8988T (cell line): ENCODE measurements around the gene AXDND1.
"Not testable (repeated sequence)": the region's sequence is repeated elsewhere in the genome, so short reads cannot be mapped to it uniquely, and the experiment has no call there.

ENCODE experiments used
- DNase-seq: peaks from one replicate; pipeline ENCODE4 v3.0.0; 2011

The AXDND1 gene

DNA sequence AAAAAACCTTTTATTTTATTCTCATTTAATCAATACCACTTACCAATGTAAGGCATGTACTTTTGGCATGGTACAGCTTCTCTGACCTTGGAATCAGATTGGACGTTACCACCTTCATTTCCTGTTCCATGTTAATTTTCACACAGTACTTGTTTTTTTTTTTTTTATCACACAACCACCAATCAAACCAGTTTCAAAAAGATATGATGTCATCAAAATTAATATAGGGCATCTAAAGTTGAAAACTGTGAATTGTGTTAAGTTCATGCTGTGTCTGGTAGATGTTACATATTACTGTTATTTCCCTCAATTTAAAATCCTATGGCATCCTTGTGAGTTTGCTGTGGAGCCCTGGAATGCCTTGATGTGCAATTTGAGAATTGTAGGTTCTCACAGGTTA lies 124.8 kb downstream of the AXDND1 start:
- no peak for DNase-seq

- no peak for DNase-seq
These were observed 127.6 kb downstream of the AXDND1 start for GRCh38 chr1:179493323-179493722.

- DNase-seq = no peak
These were observed 140.4 kb downstream of the AXDND1 start for GRCh38 chr1:179506199-179506598.

- no peak for DNase-seq
These were observed 143.6 kb downstream of the AXDND1 start for GRCh38 chr1:179509384-179509783.

GRCh38 chr1:179510038-179510437 lies 144.3 kb downstream of the AXDND1 start:
- DNase-seq = no peak

DNA sequence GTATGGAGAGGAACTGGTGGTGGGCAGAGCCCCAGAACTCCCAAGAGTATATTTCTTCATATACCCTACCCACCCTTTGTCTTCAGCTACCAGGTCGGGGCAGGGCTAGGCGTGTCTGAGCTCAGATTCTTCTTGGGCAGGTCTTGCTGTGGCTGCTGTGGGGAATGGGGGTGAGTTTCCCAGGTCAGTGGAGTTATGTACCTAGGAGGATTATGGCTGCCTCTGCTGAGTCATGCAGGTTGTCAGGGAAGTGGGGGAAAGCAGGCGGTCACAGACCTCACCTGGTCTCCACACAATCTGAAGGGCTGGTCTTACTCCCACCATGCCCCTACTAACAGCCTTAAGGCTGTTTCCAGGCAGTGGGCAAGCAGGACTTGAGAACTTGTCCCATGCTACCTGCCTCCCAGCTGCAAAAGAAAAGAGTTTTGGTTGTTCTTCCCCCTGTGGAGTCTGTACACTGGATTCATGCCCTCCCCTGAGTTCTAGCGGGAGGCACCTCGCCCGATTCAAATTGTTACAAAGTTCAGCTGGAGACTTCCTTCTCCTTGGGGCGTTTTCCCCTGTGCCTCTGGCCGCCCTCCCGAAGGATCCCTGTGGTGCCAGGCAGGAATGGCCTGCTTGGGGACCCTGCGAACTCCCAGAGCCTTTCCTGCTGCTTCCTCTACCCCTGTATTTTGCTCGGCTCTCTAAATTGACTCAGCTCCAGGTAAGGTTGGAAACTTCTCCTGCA lies 151.4 kb downstream of the AXDND1 start:
- no peak for DNase-seq

- not testable (repeated sequence) for DNase-seq
These were observed 152.8 kb downstream of the AXDND1 start for GRCh38 chr1:179518544-179518943.

GRCh38 chr1:179529482-179530195 lies 163.9 kb downstream of the AXDND1 start:
- DNase-seq = no peak

DNA sequence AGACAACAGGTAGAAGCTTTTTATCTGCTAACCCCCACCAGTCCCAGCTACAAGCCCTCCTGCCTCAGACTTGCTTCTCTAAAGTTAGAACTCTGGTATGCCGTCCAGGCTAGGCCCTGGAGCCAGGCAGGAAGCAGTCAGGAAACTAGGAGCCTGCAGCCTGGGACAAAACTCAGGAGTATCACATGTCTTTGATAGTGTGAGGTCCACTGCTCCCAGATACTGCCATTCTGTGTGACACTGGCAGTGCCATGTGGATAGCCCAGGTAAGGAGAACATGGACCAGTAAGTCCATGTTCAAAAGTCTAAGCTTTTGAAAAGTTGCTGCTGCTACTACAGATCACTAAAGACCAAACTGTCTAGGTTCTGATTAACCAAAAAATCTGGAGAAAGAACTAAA lies 164.6 kb downstream of the AXDND1 start:
- no peak for DNase-seq

GRCh38 chr1:179541774-179542173 lies 176.0 kb downstream of the AXDND1 start:
- DNase-seq = no peak

DNA sequence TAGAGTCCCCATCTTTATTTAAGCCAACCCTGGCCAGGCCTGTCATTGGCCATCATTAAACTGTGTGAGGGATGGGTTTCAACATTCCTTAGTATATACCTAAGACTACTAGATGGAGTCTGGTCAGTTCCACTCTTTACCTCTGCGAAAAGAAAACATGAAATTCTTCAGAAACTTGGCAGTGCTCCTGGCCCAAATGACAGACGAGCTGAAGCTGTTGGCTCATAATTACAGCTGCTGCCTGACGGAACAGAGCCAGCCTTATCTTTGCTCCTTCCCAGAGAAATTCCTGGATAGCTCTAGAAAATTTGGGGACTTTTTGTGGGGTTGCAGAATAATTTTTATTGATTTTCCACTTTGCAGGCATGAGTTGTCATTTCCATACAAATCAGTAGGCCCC lies 179.6 kb downstream of the AXDND1 start:
- DNase-seq = no peak

DNA sequence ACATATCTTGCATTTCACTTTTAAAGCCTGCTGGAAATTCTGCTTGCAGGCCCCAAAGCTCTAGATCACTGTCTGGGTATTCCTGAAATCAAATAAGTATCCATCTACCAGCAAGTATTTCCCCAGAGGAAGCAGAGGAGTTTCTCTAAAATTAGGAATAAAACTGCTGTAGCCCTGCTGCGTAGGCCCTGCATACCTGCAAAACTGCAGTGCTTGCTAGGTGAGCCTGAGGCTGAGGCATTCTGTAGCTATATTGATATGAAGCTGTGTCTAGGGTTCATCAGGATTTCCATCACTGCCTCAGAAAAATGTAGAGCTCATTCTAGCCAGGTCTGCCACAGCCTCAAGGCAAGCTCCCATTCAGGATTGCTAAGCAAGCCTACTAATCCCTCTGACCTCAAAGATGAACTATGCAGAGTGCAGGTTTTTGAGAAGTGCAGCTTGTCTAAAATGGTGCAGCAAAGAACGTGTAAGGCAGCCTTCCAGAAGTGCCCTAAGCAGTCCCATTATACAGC lies 181.3 kb downstream of the AXDND1 start:
- no peak for DNase-seq

DNA sequence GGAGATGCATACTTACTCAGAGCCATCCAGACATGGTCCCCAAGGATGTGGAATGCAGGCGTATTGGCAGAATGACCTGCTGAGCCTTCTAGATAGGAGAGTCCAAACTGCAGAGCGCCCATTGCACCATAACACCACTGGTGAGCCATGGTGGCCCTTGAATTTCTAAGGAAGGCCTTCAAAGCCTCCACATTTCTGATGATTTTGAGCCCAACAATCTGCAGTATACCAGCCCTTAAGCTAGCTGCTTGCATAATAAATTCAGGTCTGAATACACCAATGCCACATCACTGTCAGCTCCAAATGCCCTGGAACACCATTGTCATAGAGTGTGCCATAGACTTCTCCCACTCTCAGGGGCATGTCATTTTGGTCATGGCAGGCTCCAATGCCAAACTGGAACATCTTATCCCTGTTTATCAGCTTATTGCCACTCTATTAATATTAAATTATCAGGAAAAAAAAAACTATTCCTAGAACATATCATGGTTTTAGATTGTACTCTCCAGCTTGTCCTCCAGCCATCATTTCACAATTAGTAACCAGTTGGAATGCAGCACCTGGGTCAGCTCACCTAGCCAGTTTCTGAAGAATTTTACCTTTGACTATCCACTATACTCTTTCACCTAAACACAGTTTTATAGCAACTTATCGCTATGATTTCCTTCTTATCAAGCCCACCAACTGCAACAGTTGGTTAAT lies 183.0 kb downstream of the AXDND1 start:
- DNase-seq = no peak

DNA sequence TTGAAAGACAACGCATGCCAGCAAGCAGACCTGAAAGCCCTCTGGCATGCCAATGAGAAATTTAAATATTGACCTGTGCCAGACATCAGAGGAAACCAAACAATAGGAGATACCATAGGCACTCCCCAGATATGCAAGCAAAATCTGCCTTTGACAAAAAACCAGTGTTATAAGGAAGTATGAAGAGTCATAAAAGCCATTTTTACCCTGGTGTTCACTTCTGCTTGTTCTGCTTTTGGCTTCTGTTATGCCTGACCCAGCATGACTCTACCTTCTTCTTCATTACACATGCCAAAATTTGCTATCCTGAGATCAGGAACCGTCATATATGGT lies 183.6 kb downstream of the AXDND1 start:
- DNase-seq = no peak

GRCh38 chr1:179550746-179551682 lies 185.2 kb downstream of the AXDND1 start:
- no peak for DNase-seq

GRCh38 chr1:179554427-179554826 lies 188.7 kb downstream of the AXDND1 start:
- DNase-seq = no peak

DNA sequence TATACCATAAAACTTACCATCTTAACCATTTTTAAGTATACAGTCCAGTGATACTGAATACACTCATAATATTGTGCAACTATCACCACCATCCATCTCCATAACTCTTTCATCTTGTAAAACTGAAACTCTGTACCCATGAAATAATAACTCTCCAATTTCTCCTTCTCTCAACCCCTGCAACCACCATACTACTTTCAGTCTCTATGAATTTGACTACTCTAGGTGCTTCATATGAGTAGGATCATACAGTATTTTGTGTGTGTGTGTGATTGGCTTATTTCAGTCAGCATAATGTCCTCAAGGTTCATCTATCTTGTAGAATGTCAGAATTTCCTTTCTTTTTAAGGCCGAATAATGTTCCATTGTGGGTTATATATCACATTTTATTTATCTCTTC lies 192.3 kb downstream of the AXDND1 start:
- no peak for DNase-seq

DNA sequence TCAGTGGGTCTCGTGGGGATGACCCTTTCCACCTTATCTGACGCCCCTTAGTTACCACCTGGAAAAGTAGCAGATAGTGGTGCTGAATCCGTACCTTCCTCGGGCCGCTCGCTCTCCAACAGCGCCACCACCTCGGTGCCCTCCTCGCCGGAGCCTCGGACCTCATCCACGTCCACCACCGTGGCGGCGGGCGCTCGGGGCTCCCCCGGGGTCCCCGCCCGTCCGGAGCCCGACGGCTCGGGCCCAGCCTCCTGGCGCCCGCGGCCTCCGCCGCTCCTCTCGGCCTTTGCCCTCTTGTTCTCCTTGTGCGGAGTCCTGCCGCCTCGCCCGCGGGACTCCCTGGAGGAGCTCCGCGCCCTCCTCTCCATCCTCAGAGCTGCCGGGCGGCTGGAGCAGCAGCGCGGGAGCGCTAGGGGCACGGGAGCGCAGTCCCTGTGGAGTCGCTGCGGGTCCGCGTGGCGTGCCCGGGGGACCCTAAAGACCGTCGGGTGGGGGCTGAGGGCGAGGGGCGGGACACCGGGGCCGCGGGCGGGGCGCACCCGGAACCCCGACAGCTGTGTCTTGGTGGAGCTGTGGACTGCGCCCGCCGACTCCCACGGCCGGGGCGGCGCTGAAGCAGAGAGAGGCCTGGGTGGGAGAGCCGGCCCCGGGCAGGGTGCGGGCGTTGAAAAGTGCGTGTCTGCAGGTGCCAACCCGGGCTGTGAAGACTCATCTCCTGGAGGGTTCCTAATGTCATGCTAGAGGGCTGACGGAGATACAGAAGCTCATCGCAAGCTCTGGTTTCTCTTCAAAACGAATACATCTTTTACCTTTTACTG lies 209.9 kb downstream of the AXDND1 start, which contains the start of gene NPHS2:
NPHS2 (minus strand) TSS at position 452 of the 818 bp plus-strand sequence; CDS start at position 368, 84 bp downstream.
- DNase-seq = no peak

- DNase-seq = no peak
These were observed 210.7 kb downstream of the AXDND1 start for GRCh38 chr1:179576509-179576908.

GRCh38 chr1:179583771-179584320 lies 218.1 kb downstream of the AXDND1 start:
- no peak for DNase-seq

DNA sequence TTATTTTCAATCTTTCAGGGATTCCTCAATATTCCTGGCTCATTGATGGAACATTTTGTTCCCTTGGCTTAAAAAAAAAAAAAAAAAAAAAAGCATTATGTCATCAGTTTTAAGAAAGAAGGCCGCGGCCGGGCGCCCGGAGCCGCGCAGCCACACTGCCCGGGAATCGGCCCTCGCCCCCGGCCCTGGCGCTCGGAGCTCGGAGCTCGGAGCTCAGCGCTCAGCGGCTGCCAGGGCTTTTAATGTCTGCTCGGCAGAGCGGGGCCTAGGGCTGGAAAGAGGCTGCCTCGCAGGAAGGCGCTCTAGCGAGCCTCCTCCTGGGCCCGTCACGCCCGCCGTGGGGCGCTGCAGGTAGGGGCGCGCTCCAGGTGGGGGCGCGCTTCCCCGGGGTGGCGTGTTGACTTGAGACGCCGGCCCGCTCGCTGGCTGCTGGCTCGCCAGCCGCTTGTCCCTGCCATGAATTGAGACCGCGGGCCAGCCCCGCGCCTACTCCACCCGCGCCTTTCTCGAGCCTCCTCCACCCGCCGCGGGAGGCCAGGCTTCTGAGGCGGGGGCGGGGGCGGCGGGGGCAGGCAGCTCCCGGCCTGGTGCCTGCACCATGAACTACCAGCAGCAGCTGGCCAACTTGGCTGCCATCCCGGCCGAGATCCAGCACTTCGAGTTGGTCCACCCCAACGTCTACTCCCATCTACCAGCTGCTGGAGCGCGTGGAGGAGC lies 220.5 kb downstream of the AXDND1 start:
- no peak for DNase-seq
